ENCODE results near the gene DHX36. TPM values are rescaled to one million over a fixed set of nuclear protein-coding genes. Genes with fewer than 3 reads are reported as not detected.

DHX36 gene
- total RNA-seq (10 to 100 TPM; 82.9 to 86.4 TPM), polyA plus RNA-seq (10 to 100 TPM; 15.0 to 43.0 TPM)
- long read RNA-seq, donor 1, partial matches to known transcripts = 5 of 9 reads
- long read RNA-seq, donor 1, other reads (novel, unspliced or antisense) = 3 of 9 reads
- long read RNA-seq, donor 2, partial matches to known transcripts = 7 of 14 reads
- long read RNA-seq, donor 2, other reads (novel, unspliced or antisense) = 3 of 14 reads

GRCh38 chr3:154323891-154324738 is at the start of gene DHX36:
DHX36 (minus strand) TSS chr3:154324487; CDS start chr3:154324416, 71 bp downstream.
- DNase-seq = peak; percentile 95 to 96
- Histone ChIP-seq H3K27ac (ENCODE audit: low read depth in 1 of 2, low read length in 2 of 2) (peak within 1 kb of the TSS; percentile 33 to 35), H3K27me3 (ENCODE audit: control insufficient read depth in 1 of 2, insufficient read depth in 2 of 2, low read length in 1 of 2) (no peaks in the 10 kb centered on the region), H3K4me3 (ENCODE audit: low read length in 2 of 2) (peak within 1 kb of the TSS; percentile 77 to 92), H3K4me1 (ENCODE audit: control insufficient read depth in 1 of 2, insufficient read depth in 2 of 2, low read length in 2 of 2) (peaks cover 5 to 10% of the 10 kb centered on the region in 2 donors), H3K9me3 (ENCODE audit: control insufficient read depth, low read length) (no peaks in the 10 kb centered on the region), H3K36me3 (ENCODE audit: control insufficient read depth in 1 of 2, insufficient read depth in 2 of 2, low read length in 1 of 2) (no peaks in the 10 kb centered on the region)
- intact Hi-C loops (cut with DNase I) = no loop called here
- ATAC-seq (ENCODE audit: low FRiP score) = peak; percentile 96
- WGBS, 2 donors = 0 to 1% methylated on average over 45 of the region's 45 CpGs

- no peaks in the 10 kb centered on the region for H3K4me1 ChIP-seq (ENCODE audit: control insufficient read depth in 1 of 2, insufficient read depth in 2 of 2, low read length in 2 of 2)
- H3K27me3 ChIP-seq (ENCODE audit: control insufficient read depth in 1 of 2, insufficient read depth in 2 of 2, low read length in 1 of 2) = no peaks in the 10 kb centered on the region
- intact Hi-C loops (cut with DNase I) = no loop called here
- no peak for ATAC-seq (ENCODE audit: low FRiP score)
- no peak overlapping the region for H3K27ac ChIP-seq (ENCODE audit: low read depth in 1 of 2, low read length in 2 of 2)
- no peaks in the 10 kb centered on the region for H3K36me3 ChIP-seq (ENCODE audit: control insufficient read depth in 1 of 2, insufficient read depth in 2 of 2, low read length in 1 of 2)
- WGBS, 2 donors = 18% methylated on average over 3 of the region's 3 CpGs
- no peak overlapping the region for H3K4me3 ChIP-seq (ENCODE audit: low read length in 2 of 2)
- DNase-seq = no peak
- H3K9me3 ChIP-seq (ENCODE audit: control insufficient read depth, low read length) = peaks cover 5% of the 10 kb centered on the region
These were observed 42.9 kb upstream of the DHX36 start for GRCh38 chr3:154367221-154367620.

- no peaks in the 10 kb centered on the region for H3K4me1 ChIP-seq (ENCODE audit: control insufficient read depth in 1 of 2, insufficient read depth in 2 of 2, low read length in 2 of 2)
These were observed 40.6 kb upstream of the DHX36 start for GRCh38 chr3:154364849-154365248.

GRCh38 chr3:154361099-154361498 is 36.8 kb upstream of the DHX36 start:
- Histone ChIP-seq H3K27me3 (ENCODE audit: control insufficient read depth in 1 of 2, insufficient read depth in 2 of 2, low read length in 1 of 2) (no peaks in the 10 kb centered on the region), H3K9me3 (ENCODE audit: control insufficient read depth, low read length) (peaks cover 5% of the 10 kb centered on the region), H3K4me3 (ENCODE audit: low read length in 2 of 2) (no peak overlapping the region), H3K27ac (ENCODE audit: low read depth in 1 of 2, low read length in 2 of 2) (no peak overlapping the region), H3K36me3 (ENCODE audit: control insufficient read depth in 1 of 2, insufficient read depth in 2 of 2, low read length in 1 of 2) (no peaks in the 10 kb centered on the region), H3K4me1 (ENCODE audit: control insufficient read depth in 1 of 2, insufficient read depth in 2 of 2, low read length in 2 of 2) (no peaks in the 10 kb centered on the region)
- WGBS, 2 donors = 60 to 70% methylated on average over 1 of the region's 1 CpG
- no peak for DNase-seq
- intact Hi-C loops (cut with DNase I) = no loop called here
- ATAC-seq (ENCODE audit: low FRiP score) = no peak

More at GRCh38 chr3:154364849-154365248, 40.6 kb upstream of the DHX36 start:
- no peak for DNase-seq
- no peak for ATAC-seq (ENCODE audit: low FRiP score)
- H3K27me3 ChIP-seq (ENCODE audit: control insufficient read depth in 1 of 2, insufficient read depth in 2 of 2, low read length in 1 of 2) = no peaks in the 10 kb centered on the region
- no peak overlapping the region for H3K4me3 ChIP-seq (ENCODE audit: low read length in 2 of 2)
- intact Hi-C loops (cut with DNase I) = no loop called here
- peaks cover 5% of the 10 kb centered on the region for H3K9me3 ChIP-seq (ENCODE audit: control insufficient read depth, low read length)
- no peaks in the 10 kb centered on the region for H3K36me3 ChIP-seq (ENCODE audit: control insufficient read depth in 1 of 2, insufficient read depth in 2 of 2, low read length in 1 of 2)
- no peak overlapping the region for H3K27ac ChIP-seq (ENCODE audit: low read depth in 1 of 2, low read length in 2 of 2)

GRCh38 chr3:154356009-154356408 is 31.7 kb upstream of the DHX36 start:
- Histone ChIP-seq H3K9me3 (ENCODE audit: control insufficient read depth, low read length) (no peaks in the 10 kb centered on the region), H3K27ac (ENCODE audit: low read depth in 1 of 2, low read length in 2 of 2) (no peak overlapping the region), H3K36me3 (ENCODE audit: control insufficient read depth in 1 of 2, insufficient read depth in 2 of 2, low read length in 1 of 2) (no peaks in the 10 kb centered on the region), H3K4me3 (ENCODE audit: low read length in 2 of 2) (no peak overlapping the region), H3K27me3 (ENCODE audit: control insufficient read depth in 1 of 2, insufficient read depth in 2 of 2, low read length in 1 of 2) (no peaks in the 10 kb centered on the region), H3K4me1 (ENCODE audit: control insufficient read depth in 1 of 2, insufficient read depth in 2 of 2, low read length in 2 of 2) (no peaks in the 10 kb centered on the region)
- ATAC-seq (ENCODE audit: low FRiP score) (no peak), DNase-seq (no peak)
- 15 to 28% methylated on average over 1 of the region's 1 CpG for WGBS, 2 donors
- intact Hi-C loops (cut with DNase I) = no loop called here

- DNase-seq (no peak), ATAC-seq (ENCODE audit: low FRiP score) (no peak)
- no peak overlapping the region for H3K27ac ChIP-seq (ENCODE audit: low read depth in 1 of 2, low read length in 2 of 2)
- intact Hi-C loops (cut with DNase I) = no loop called here
- H3K4me1 ChIP-seq (ENCODE audit: control insufficient read depth in 1 of 2, insufficient read depth in 2 of 2, low read length in 2 of 2) = no peaks in the 10 kb centered on the region
- no peak overlapping the region for H3K4me3 ChIP-seq (ENCODE audit: low read length in 2 of 2)
- H3K36me3 ChIP-seq (ENCODE audit: control insufficient read depth in 1 of 2, insufficient read depth in 2 of 2, low read length in 1 of 2) = no peaks in the 10 kb centered on the region
- 29 to 38% methylated on average over 2 of the region's 2 CpGs for WGBS, 2 donors
- H3K9me3 ChIP-seq (ENCODE audit: control insufficient read depth, low read length) = peaks cover 1% of the 10 kb centered on the region
- H3K27me3 ChIP-seq (ENCODE audit: control insufficient read depth in 1 of 2, insufficient read depth in 2 of 2, low read length in 1 of 2) = no peaks in the 10 kb centered on the region
These were observed 24.9 kb upstream of the DHX36 start for GRCh38 chr3:154349223-154349622.

GRCh38 chr3:154345422-154346122 is 21.3 kb upstream of the DHX36 start:
- H3K27ac ChIP-seq (ENCODE audit: low read depth in 1 of 2, low read length in 2 of 2) = no peak overlapping the region
- no peak overlapping the region for H3K4me3 ChIP-seq (ENCODE audit: low read length in 2 of 2)
- ATAC-seq (ENCODE audit: low FRiP score) = no peak
- 58 to 69% methylated on average over 2 of the region's 2 CpGs for WGBS, 2 donors
- H3K27me3 ChIP-seq (ENCODE audit: control insufficient read depth in 1 of 2, insufficient read depth in 2 of 2, low read length in 1 of 2) = no peaks in the 10 kb centered on the region
- H3K36me3 ChIP-seq (ENCODE audit: control insufficient read depth in 1 of 2, insufficient read depth in 2 of 2, low read length in 1 of 2) = no peaks in the 10 kb centered on the region
- intact Hi-C loops (cut with DNase I) = no loop called here
- H3K4me1 ChIP-seq (ENCODE audit: control insufficient read depth in 1 of 2, insufficient read depth in 2 of 2, low read length in 2 of 2) = no peaks in the 10 kb centered on the region
- peaks cover 1% of the 10 kb centered on the region for H3K9me3 ChIP-seq (ENCODE audit: control insufficient read depth, low read length)
- no peak for DNase-seq

- ATAC-seq (ENCODE audit: low FRiP score) (no peak), DNase-seq (no peak)
- WGBS, 2 donors = 34 to 37% methylated on average over 4 of the region's 4 CpGs
- no peak overlapping the region for H3K4me3 ChIP-seq (ENCODE audit: low read length in 2 of 2)
- intact Hi-C loops (cut with DNase I) = loop anchor here (5.0 kb wide), 2 partner anchors 984 to 1364 kb away; no protein-coding TSS in a partner anchor
- H3K36me3 ChIP-seq (ENCODE audit: control insufficient read depth in 1 of 2, insufficient read depth in 2 of 2, low read length in 1 of 2) = no peaks in the 10 kb centered on the region
- H3K27me3 ChIP-seq (ENCODE audit: control insufficient read depth in 1 of 2, insufficient read depth in 2 of 2, low read length in 1 of 2) = no peaks in the 10 kb centered on the region
- H3K4me1 ChIP-seq (ENCODE audit: control insufficient read depth in 1 of 2, insufficient read depth in 2 of 2, low read length in 2 of 2) = no peaks in the 10 kb centered on the region
- H3K27ac ChIP-seq (ENCODE audit: low read depth in 1 of 2, low read length in 2 of 2) = no peak overlapping the region
- no peaks in the 10 kb centered on the region for H3K9me3 ChIP-seq (ENCODE audit: control insufficient read depth, low read length)
These were observed 14.3 kb upstream of the DHX36 start for GRCh38 chr3:154338570-154338969.
